ENCODE measurements around the gene SPARCL1.

GRCh38 chr4:87527431-87528220 is 1.6 kb downstream of the SPARCL1 start:
- TF ChIP-seq REST (IDR thresholded peaks at IDR 0.05; ENCODE audit: insufficient replicate concordance, low read depth), result no peak
- no peak for TF ChIP-seq GABPA (IDR thresholded peaks at IDR 0.05; ENCODE audit: low read depth)
- no peak for TF ChIP-seq CTCF (IDR thresholded peaks at IDR 0.05; ENCODE audit: insufficient read depth, low read length)
- TF ChIP-seq SPI1 (IDR thresholded peaks at IDR 0.05; ENCODE audit: borderline replicate concordance, low read depth), result no peak
- TF ChIP-seq POLR2AphosphoS5 (IDR thresholded peaks at IDR 0.05; ENCODE audit: low read depth), result no peak

Data from HL-60 (cell line).